ENCODE results near the gene DUSP7. TPM values are rescaled to one million over a fixed set of nuclear protein-coding genes. Genes with fewer than 3 reads are reported as not detected.

Gene DUSP7
- total RNA-seq, 1 donor from 2014 or later, result 25.9 TPM

- no peaks in the 10 kb centered on the region for H3K27me3 Mint-ChIP-seq
- peaks cover 10% of the 10 kb centered on the region for H3K4me1 Mint-ChIP-seq (ENCODE audit: unreplicated experiment)
- H3K27ac Mint-ChIP-seq, result no peak overlapping the region
- no peak for DNase-seq (ENCODE audit: extremely low spot score, unreplicated experiment)
- H3K36me3 Mint-ChIP-seq, result no peaks in the 10 kb centered on the region
- TF ChIP-seq, protein P1, sequence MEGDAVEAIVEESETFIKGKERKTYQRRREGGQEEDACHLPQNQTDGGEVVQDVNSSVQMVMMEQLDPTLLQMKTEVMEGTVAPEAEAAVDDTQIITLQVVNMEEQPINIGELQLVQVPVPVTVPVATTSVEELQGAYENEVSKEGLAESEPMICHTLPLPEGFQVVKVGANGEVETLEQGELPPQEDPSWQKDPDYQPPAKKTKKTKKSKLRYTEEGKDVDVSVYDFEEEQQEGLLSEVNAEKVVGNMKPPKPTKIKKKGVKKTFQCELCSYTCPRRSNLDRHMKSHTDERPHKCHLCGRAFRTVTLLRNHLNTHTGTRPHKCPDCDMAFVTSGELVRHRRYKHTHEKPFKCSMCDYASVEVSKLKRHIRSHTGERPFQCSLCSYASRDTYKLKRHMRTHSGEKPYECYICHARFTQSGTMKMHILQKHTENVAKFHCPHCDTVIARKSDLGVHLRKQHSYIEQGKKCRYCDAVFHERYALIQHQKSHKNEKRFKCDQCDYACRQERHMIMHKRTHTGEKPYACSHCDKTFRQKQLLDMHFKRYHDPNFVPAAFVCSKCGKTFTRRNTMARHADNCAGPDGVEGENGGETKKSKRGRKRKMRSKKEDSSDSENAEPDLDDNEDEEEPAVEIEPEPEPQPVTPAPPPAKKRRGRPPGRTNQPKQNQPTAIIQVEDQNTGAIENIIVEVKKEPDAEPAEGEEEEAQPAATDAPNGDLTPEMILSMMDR (conservative IDR thresholded peaks at IDR 0.05), result no peak
- no peak overlapping the region for H3K4me3 Mint-ChIP-seq
- H3K9me3 Mint-ChIP-seq, result no peaks in the 10 kb centered on the region
These were observed 40.7 kb downstream of the DUSP7 start for GRCh38 chr3:52015438-52016228.

DNA sequence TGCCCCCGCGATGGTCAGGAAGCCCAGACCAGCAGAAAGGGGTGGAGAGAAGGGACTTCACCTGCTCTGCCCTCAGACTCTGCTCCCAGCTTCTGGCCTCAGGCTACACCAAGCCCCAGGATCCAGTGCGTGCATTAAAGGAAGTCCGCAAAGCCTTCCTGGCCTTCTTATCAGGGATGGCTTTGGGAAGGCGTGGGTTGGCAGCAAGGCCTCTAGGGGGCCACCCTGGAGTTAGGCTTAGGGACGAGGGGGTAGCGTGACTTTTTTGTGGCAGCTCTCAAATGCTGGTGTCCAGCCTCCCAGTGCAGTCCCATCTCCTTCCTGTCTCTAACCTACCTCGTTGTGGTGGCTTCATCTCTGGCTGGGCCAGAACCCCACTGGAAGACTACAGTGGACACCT is 41.8 kb downstream of the DUSP7 start:
- H3K27me3 Mint-ChIP-seq, result peaks cover 4% of the 10 kb centered on the region
- peaks cover 10% of the 10 kb centered on the region for H3K4me1 Mint-ChIP-seq (ENCODE audit: unreplicated experiment)
- no peak for DNase-seq (ENCODE audit: extremely low spot score, unreplicated experiment)
- TF ChIP-seq, protein P1 (conservative IDR thresholded peaks at IDR 0.05), result peak; percentile 66
- H3K9me3 Mint-ChIP-seq, result no peaks in the 10 kb centered on the region
- no peaks in the 10 kb centered on the region for H3K36me3 Mint-ChIP-seq
- no peak overlapping the region for H3K27ac Mint-ChIP-seq
- H3K4me3 Mint-ChIP-seq, result no peak overlapping the region

DNA sequence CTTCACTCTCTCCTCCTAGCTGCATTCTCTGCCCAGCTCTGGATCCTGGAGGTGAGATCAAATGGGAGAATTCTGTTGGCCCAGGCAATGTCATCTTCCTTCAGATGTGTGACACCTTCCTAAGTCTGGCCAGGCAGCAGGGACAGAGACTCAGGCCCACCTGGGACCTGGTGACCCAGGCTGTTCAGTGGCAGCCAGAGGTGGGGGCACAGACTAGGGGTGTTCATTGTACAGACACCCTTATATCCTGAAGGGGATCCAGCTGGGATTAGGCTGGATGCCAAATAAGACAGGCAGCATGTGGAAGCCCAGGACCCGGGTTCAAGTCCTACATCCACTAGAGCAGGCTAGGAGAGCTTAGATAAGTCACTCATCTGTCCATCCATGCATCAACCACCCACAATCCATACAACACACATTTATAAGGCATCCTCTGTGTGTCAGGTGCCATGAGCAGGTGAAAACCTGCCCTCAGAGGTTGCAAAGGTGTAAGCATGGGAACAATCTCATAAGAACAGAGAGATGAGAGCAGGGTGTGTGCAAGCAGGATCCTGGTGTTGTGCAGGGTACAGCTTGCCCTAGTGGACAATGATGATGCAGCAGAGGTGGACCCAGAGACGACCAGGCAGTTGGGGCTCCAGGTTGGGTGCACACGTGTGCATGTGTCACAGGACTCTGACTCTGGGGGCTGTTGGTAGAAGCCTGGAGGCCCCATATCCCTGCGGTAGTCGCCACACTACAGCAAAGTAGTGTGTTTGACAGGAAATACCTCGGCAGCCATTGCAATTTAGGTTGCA is 42.4 kb downstream of the DUSP7 start:
- no peak overlapping the region for H3K4me3 Mint-ChIP-seq
- H3K4me1 Mint-ChIP-seq (ENCODE audit: unreplicated experiment), result peaks cover 10% of the 10 kb centered on the region
- no peaks in the 10 kb centered on the region for H3K9me3 Mint-ChIP-seq
- H3K27ac Mint-ChIP-seq, result no peak overlapping the region
- H3K36me3 Mint-ChIP-seq, result no peaks in the 10 kb centered on the region
- DNase-seq (ENCODE audit: extremely low spot score, unreplicated experiment), result no peak
- peaks cover 4% of the 10 kb centered on the region for H3K27me3 Mint-ChIP-seq
- TF ChIP-seq, protein P1 (conservative IDR thresholded peaks at IDR 0.05), result no peak

DNA sequence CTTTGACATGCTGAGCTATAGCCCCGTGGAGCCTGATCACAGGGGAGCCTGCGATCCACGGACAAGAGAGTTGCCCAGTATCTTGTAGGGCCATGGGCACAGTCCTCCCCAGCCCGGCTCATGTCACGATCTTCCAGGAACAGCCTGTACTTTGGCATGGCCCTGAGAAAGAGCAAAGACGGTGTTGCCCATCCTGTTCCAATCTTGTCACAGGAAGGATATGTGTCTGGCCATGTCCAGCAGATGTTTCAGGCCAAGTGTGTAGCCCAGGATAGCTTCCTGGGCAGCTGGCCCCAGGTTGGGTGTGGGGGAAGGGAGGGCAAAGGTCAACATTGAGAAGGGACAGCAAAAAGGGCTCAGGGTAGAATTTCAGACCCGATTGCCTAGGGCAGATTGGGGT is 43.7 kb downstream of the DUSP7 start:
- TF ChIP-seq, protein P1 (conservative IDR thresholded peaks at IDR 0.05), result no peak
- no peak overlapping the region for H3K27ac Mint-ChIP-seq
- no peaks in the 10 kb centered on the region for H3K36me3 Mint-ChIP-seq
- peaks cover 4% of the 10 kb centered on the region for H3K27me3 Mint-ChIP-seq
- H3K4me1 Mint-ChIP-seq (ENCODE audit: unreplicated experiment), result peaks cover 10% of the 10 kb centered on the region
- no peak overlapping the region for H3K4me3 Mint-ChIP-seq
- H3K9me3 Mint-ChIP-seq, result no peaks in the 10 kb centered on the region
- no peak for DNase-seq (ENCODE audit: extremely low spot score, unreplicated experiment)

DNA sequence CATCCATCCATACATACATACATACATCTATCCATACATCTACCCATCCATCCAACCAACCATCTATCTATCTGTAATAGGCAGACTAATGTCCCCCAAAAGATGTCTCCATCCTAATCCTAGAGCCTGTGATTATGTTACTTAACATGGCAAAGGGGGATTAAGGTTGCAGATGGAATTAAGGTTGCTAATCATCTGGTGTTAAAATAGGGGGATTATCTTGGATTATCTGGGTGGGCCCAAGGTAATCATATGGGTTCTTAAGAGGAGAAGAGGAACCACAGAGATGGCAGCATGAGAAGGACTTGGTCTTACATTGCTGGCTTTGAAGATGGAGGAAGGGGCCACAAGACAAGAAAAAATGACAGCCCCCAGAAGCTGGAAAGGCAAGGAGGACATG is 45.9 kb downstream of the DUSP7 start:
- Mint-ChIP-seq H3K27me3 (peaks cover 4% of the 10 kb centered on the region), H3K36me3 (no peaks in the 10 kb centered on the region), H3K27ac (no peak overlapping the region), H3K4me1 (ENCODE audit: unreplicated experiment) (peaks cover 7% of the 10 kb centered on the region), H3K4me3 (no peak overlapping the region), H3K9me3 (no peaks in the 10 kb centered on the region)
- DNase-seq (ENCODE audit: extremely low spot score, unreplicated experiment), result no peak
- TF ChIP-seq, protein P1 (conservative IDR thresholded peaks at IDR 0.05), result no peak
